ENCODE results near the gene CLEC2L.

DNA sequence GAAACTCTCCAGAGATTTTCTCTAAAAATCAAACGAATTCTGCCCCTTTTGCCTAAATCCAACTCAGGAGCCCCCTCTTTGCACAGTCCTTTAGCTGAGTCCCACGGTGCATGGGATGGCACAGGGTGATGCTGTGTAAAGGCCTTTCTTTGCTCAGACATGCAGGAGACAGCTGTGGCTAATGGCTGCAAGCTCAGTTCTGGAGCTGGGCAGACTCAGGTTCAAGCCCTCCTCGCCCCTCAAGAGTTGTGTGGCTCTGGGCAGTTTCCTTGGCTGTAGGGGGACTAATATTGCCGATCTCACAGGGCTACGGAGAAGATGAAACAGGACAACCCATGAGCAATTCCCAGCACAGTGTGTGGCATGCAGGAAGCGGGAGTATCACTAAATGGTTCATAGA is 42.6 kb downstream of the CLEC2L start:
- TF ChIP-seq, protein P1, sequence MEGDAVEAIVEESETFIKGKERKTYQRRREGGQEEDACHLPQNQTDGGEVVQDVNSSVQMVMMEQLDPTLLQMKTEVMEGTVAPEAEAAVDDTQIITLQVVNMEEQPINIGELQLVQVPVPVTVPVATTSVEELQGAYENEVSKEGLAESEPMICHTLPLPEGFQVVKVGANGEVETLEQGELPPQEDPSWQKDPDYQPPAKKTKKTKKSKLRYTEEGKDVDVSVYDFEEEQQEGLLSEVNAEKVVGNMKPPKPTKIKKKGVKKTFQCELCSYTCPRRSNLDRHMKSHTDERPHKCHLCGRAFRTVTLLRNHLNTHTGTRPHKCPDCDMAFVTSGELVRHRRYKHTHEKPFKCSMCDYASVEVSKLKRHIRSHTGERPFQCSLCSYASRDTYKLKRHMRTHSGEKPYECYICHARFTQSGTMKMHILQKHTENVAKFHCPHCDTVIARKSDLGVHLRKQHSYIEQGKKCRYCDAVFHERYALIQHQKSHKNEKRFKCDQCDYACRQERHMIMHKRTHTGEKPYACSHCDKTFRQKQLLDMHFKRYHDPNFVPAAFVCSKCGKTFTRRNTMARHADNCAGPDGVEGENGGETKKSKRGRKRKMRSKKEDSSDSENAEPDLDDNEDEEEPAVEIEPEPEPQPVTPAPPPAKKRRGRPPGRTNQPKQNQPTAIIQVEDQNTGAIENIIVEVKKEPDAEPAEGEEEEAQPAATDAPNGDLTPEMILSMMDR (IDR thresholded peaks at IDR 0.05; ENCODE audit: poor library complexity), result no peak
- no peak for TF ChIP-seq EZH2 (IDR thresholded peaks at IDR 0.05; ENCODE audit: borderline replicate concordance)

Measured in hepatocyte (in vitro differentiated cells).